Fibroblast of lung (primary cell): Measurements from ENCODE around the gene TRIM24. TPM values are rescaled to one million over a fixed set of nuclear protein-coding genes. Genes with fewer than 3 reads are reported as not detected.

Experiments
- DNase-seq, 2 donors: peaks; one replicate each; pipeline versions ENCODE4 v3.0.0 to v3.0.0-alpha.2; 2010; ENCODE audit warnings: low read depth in 2 of 2
- H2AFZ ChIP-seq: 2 replicates; pipeline ENCODE4 v1.5.1; 2012; ENCODE audit warnings: low read length, control low read depth, inconsistent platforms
- H3K27ac ChIP-seq: 2 replicates; pipeline ENCODE4 v1.5.1; 2011; ENCODE audit warnings: low read length, control low read depth; ENCODE audit not compliant: insufficient read depth
- H3K27me3 ChIP-seq: 2 replicates; pipeline ENCODE4 v1.5.1; 2011; ENCODE audit warnings: mild to moderate bottlenecking, low read length; ENCODE audit not compliant: control insufficient read depth, insufficient read depth
- H3K36me3 ChIP-seq: 2 replicates; pipeline ENCODE4 v1.5.1; 2011; ENCODE audit warnings: low read length; ENCODE audit not compliant: control insufficient read depth, insufficient read depth
- H3K4me1 ChIP-seq: 2 replicates; pipeline ENCODE4 v1.5.1; 2011; ENCODE audit warnings: low read length; ENCODE audit not compliant: control insufficient read depth, insufficient read depth; ENCODE audit errors: extremely low read depth
- H3K4me2 ChIP-seq: 2 replicates; pipeline ENCODE4 v1.5.1; 2011; ENCODE audit warnings: low read length, control low read depth; ENCODE audit not compliant: insufficient read depth; ENCODE audit errors: extremely low read depth
- H3K4me3 ChIP-seq, 4 experiments: fragments of 200-600 bp in 1 of 4; sonication (generic) in 1 of 4; replicated peaks in 1 of 4; 2 replicates each; pipeline ENCODE4 v1.5.1; 2011 to 2016; ENCODE audit warnings: low read length in 4 of 4, low read depth in 3 of 4, mild to moderate bottlenecking in 3 of 4, control low read depth in 2 of 4, inconsistent platforms in 1 of 4, mixed read lengths in 1 of 4; ENCODE audit not compliant: insufficient read depth in 1 of 4; ENCODE audit errors: control extremely low read depth in 1 of 4
- H3K79me2 ChIP-seq: 2 replicates; pipeline ENCODE4 v1.5.1; 2012; ENCODE audit warnings: mild to moderate bottlenecking, low read length, inconsistent platforms; ENCODE audit not compliant: control insufficient read depth, insufficient read depth
- H3K9ac ChIP-seq: 2 replicates; pipeline ENCODE4 v1.5.1; 2011; ENCODE audit warnings: mild to moderate bottlenecking, low read length, control low read depth; ENCODE audit not compliant: insufficient read depth
- H3K9me3 ChIP-seq: 2 replicates; pipeline ENCODE4 v1.5.1; 2012; ENCODE audit warnings: low read depth, low read length; ENCODE audit not compliant: control insufficient read depth, insufficient read depth
- H4K20me1 ChIP-seq: 2 replicates; pipeline ENCODE4 v1.5.1; 2011; ENCODE audit warnings: low read length; ENCODE audit not compliant: control insufficient read depth, insufficient read depth; ENCODE audit errors: extremely low read depth
- EZH2 ChIP-seq: IDR thresholded peaks from 2 replicates; pipeline ENCODE4 v1.5.1; 2012; ENCODE audit warnings: low read length, control low read depth, mild to moderate bottlenecking; ENCODE audit errors: missing control alignments
- polyA plus RNA-seq, 2 donors: library from polyadenylated mRNA; depleted of rRNA in 1 of 2; stranded (reverse) in 1 of 2; unstranded in 1 of 2; fragments of >200 nt; gene quantifications; 2 replicates each; pipeline ENCODE4 v1.2.1, GENCODE V29; 2011 to 2012; ENCODE audit warnings: missing spikeins in 1 of 2
- total RNA-seq: library from RNA; depleted of rRNA; stranded (reverse); fragments of >200 nt; gene quantifications from 2 replicates; pipeline ENCODE4 v1.2.1, GENCODE V29; 2014
- TF ChIP-seq, protein P1 (sequence below), 2 donors: IDR thresholded peaks in 1 of 2; conservative IDR thresholded peaks in 1 of 2; 1 replicate in 1 of 2; 2 replicates in 1 of 2; pipeline ENCODE4 v1.5.1; 2011 to 2012; ENCODE audit warnings: low read length in 2 of 2, control low read depth in 1 of 2, inconsistent platforms in 1 of 2, low read depth in 1 of 2, mild to moderate bottlenecking in 1 of 2

TRIM24 gene
- total and polyA plus RNA-seq, 2 donors (not counting 1 experiment from before 2014, with no cell fraction given), result 5.9 to 7.9 TPM

DNA sequence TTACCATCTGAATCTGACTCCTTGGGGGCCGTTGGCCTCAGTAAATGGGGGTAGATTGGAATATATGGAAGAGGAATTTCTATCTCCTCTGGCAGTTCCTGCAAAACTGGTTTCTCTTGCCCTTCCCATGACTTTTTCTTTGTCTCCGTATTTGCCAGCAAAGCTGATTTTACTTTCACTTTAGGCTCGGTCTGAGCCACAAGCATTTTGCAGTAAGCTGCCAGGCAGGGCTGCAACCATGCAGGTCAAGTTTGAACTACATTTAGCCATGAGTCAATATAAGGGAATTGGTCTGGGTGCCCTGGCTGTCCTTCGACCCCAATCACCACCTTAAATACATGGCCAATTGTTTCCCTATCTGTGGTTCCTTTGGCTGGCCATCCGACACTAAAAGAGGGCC lies 104.3 kb downstream of the TRIM24 start:
- no peak for TF ChIP-seq EZH2
- TF ChIP-seq, protein P1, sequence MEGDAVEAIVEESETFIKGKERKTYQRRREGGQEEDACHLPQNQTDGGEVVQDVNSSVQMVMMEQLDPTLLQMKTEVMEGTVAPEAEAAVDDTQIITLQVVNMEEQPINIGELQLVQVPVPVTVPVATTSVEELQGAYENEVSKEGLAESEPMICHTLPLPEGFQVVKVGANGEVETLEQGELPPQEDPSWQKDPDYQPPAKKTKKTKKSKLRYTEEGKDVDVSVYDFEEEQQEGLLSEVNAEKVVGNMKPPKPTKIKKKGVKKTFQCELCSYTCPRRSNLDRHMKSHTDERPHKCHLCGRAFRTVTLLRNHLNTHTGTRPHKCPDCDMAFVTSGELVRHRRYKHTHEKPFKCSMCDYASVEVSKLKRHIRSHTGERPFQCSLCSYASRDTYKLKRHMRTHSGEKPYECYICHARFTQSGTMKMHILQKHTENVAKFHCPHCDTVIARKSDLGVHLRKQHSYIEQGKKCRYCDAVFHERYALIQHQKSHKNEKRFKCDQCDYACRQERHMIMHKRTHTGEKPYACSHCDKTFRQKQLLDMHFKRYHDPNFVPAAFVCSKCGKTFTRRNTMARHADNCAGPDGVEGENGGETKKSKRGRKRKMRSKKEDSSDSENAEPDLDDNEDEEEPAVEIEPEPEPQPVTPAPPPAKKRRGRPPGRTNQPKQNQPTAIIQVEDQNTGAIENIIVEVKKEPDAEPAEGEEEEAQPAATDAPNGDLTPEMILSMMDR (conservative IDR thresholded peaks at IDR 0.05 in 1 of 2, IDR thresholded peaks at IDR 0.05 in 1 of 2; ENCODE audit: low read depth in 1 of 2, low read length in 2 of 2), result no peak
- Histone ChIP-seq H3K4me3 (no peak overlapping the region), H3K27me3 (no peaks in the 10 kb centered on the region), H3K9me3 (peaks cover 2% of the 10 kb centered on the region), H2AFZ (no peak overlapping the region), H3K36me3 (no peaks in the 10 kb centered on the region), H3K4me1 (no peaks in the 10 kb centered on the region), H3K27ac (no peak overlapping the region), H3K9ac (no peak overlapping the region), H3K79me2 (no peaks in the 10 kb centered on the region), H4K20me1 (no peaks in the 10 kb centered on the region), H3K4me2 (no peak overlapping the region)
- peak in 1 of 2 donors; percentile 21 for DNase-seq

DNA sequence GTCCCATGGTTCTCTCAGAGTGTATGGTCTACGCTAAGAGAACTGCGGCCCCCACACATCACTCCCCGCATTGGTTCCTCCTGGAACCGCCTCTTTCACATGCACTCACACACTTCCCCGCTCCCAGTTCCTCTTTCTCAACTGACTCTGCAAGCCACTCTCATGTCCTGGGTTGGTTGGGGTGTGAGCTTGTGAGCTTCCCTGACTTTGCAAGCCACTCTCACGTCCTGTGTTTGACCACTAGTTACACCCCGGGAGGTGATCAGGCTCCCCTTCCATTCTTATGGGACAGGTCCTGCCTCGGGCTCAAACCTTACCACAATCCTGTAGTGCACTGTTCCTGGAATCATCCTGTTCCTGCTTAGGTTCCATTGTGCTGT lies 105.0 kb downstream of the TRIM24 start:
- TF ChIP-seq, protein P1 (conservative IDR thresholded peaks at IDR 0.05 in 1 of 2, IDR thresholded peaks at IDR 0.05 in 1 of 2; ENCODE audit: low read depth in 1 of 2, low read length in 2 of 2), result no peak
- no peak for TF ChIP-seq EZH2
- H3K4me1 ChIP-seq, result no peaks in the 10 kb centered on the region
- no peak overlapping the region for H3K4me2 ChIP-seq
- no peak overlapping the region for H3K27ac ChIP-seq
- H4K20me1 ChIP-seq, result no peaks in the 10 kb centered on the region
- no peak for DNase-seq
- no peak overlapping the region for H3K4me3 ChIP-seq
- H3K27me3 ChIP-seq, result no peaks in the 10 kb centered on the region
- no peaks in the 10 kb centered on the region for H3K36me3 ChIP-seq
- H3K9me3 ChIP-seq, result peaks cover 2% of the 10 kb centered on the region
- H3K9ac ChIP-seq, result no peak overlapping the region
- H3K79me2 ChIP-seq, result no peaks in the 10 kb centered on the region
- H2AFZ ChIP-seq, result no peak overlapping the region

DNA sequence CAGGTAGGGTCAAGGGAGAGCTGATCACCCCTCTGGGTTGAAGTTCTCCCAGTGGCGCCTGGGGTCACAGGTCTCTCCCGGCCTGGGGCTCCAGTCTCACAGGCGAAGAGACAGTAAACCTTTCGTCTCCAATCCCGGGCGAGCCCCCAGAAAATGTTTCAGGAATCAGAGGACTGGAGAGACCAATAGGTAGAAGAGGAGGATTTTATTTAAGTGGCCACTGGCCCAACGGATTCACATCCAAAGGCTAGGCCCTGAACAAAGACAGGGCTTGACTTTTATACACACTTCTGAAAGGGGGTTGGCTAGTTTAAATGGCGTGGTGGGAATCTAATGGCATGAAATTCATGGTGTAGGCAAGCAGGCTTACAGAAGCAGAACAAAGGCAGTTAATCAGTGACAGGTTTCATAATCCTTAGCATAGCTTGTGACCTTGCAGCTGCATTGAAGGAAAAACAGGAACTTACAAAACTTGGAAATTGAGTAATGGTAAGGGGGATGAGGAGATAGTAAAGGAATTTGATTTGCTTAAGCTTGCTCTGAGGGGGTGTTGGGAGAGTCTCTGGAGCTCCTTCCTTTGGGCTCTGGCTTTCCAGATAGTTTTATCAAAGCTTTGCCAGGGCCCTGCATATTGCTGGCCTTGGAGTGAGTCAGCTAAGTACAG lies 105.5 kb downstream of the TRIM24 start:
- no peak overlapping the region for H3K4me2 ChIP-seq
- H3K36me3 ChIP-seq, result no peaks in the 10 kb centered on the region
- H4K20me1 ChIP-seq, result no peaks in the 10 kb centered on the region
- H3K27me3 ChIP-seq, result no peaks in the 10 kb centered on the region
- DNase-seq, result peak; percentile 67 to 75
- H3K4me3 ChIP-seq, result no peak overlapping the region
- no peaks in the 10 kb centered on the region for H3K79me2 ChIP-seq
- H3K4me1 ChIP-seq, result no peaks in the 10 kb centered on the region
- H3K27ac ChIP-seq, result no peak overlapping the region
- H3K9me3 ChIP-seq, result peaks cover 2% of the 10 kb centered on the region
- H2AFZ ChIP-seq, result no peak overlapping the region
- TF ChIP-seq EZH2, result no peak
- TF ChIP-seq, protein P1 (conservative IDR thresholded peaks at IDR 0.05 in 1 of 2, IDR thresholded peaks at IDR 0.05 in 1 of 2; ENCODE audit: low read depth in 1 of 2, low read length in 2 of 2), result no peak
- H3K9ac ChIP-seq, result no peak overlapping the region
